ENCODE results near the gene PRSS50. TPM values are rescaled to one million over a fixed set of nuclear protein-coding genes. Genes with fewer than 3 reads are reported as not detected.

The PRSS50 gene
- total RNA-seq, 1 experiment from 2014 or later: not detected

DNA sequence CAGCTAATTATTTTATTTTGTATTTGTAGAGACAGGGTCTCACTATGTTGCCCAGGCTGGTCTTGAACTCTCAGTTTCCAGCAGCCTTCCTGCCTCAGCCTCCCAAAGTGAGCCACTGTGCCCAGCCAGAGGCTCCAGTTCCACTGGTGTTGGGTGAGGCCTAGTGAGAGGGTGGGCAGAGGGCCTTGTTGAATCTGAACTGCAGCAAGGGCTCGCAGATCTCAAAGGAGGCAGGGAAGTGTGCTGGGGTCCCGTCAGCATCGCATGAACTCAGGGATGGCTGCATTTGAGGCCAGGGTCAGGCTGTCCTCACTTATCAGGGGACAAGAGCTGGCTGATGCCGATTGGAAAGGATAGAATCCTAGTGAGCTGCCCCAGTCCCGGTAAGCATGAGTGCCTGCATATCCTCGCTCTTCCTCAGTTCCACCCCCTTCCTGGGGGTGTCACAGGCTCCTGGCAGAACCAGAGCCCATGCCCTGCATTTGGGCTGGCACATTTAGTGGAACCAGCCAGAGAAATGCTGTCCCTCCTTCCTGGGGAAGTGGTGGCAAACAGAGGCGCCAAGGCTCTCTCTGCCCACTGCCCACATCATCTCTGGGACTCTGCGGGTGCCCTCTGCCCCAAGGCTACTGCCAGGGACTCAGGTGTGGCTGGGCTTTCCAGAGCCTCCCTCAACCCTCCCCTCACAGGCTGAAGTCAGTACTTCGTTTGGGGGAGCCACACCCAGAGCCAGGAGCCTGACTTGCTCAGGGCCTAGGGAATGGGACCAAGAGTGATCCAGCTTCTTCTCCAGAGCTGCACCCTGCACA, 48.3 kb downstream of the PRSS50 start:
- H3K9me3 ChIP-seq (ENCODE audit: low read depth, low read length, poor library complexity, severe bottlenecking): no peaks in the 10 kb centered on the region
- ChIA-PET POLR2A (ENCODE audit: low non-redundant PET) (no interaction called here), CTCF (no interaction called here)
- H3K36me3 ChIP-seq (ENCODE audit: insufficient read depth, low read length, poor library complexity, severe bottlenecking): no peaks in the 10 kb centered on the region
- DNase-seq (ENCODE audit: low spot score): no peak
- BruUV-seq (replicated peaks): no TSS peak
- no peak overlapping the region for H3K4me3 ChIP-seq (ENCODE audit: low read depth, low read length, poor library complexity, severe bottlenecking)
- no peaks in the 10 kb centered on the region for H3K4me1 ChIP-seq (ENCODE audit: insufficient read depth, low read length, poor library complexity, severe bottlenecking)
- intact Hi-C loops (cut with micrococcal nuclease; ENCODE audit: unreplicated experiment): no loop called here
- H3K27ac ChIP-seq (ENCODE audit: low read depth, low read length, poor library complexity, severe bottlenecking): no peak overlapping the region
- TF ChIP-seq, protein P1, sequence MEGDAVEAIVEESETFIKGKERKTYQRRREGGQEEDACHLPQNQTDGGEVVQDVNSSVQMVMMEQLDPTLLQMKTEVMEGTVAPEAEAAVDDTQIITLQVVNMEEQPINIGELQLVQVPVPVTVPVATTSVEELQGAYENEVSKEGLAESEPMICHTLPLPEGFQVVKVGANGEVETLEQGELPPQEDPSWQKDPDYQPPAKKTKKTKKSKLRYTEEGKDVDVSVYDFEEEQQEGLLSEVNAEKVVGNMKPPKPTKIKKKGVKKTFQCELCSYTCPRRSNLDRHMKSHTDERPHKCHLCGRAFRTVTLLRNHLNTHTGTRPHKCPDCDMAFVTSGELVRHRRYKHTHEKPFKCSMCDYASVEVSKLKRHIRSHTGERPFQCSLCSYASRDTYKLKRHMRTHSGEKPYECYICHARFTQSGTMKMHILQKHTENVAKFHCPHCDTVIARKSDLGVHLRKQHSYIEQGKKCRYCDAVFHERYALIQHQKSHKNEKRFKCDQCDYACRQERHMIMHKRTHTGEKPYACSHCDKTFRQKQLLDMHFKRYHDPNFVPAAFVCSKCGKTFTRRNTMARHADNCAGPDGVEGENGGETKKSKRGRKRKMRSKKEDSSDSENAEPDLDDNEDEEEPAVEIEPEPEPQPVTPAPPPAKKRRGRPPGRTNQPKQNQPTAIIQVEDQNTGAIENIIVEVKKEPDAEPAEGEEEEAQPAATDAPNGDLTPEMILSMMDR (conservative IDR thresholded peaks at IDR 0.05; ENCODE audit: low read depth, low read length): no peak
- TF ChIP-seq EZH2 (IDR thresholded peaks at IDR 0.05; ENCODE audit: borderline replicate concordance, low read depth, low read length, poor library complexity, severe bottlenecking): no peak
- no peaks in the 10 kb centered on the region for H3K27me3 ChIP-seq (replicated peaks; ENCODE audit: insufficient read depth, low read depth, low read length, poor library complexity)

DNA sequence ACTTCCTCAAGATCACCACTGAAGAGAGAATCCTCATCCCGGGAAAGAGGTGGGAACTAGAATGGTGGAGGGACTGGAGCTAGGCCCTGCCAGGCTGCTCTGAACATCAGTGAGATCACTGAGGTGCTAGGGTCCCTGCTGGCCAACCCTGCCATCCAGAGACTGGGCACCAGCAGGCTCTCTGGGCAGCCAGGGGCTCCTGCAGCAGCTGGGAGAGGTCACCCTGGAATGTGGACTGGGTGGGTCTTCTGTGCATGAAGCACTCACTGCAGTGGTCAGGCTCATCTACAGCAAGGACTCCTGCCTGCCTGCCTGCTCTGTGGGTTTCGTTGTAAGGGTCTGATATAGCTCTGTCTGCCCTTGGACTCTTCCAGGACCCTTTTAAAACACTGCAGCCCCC, 49.1 kb downstream of the PRSS50 start:
- Histone ChIP-seq H3K4me3 (ENCODE audit: low read depth, low read length, poor library complexity, severe bottlenecking) (no peak overlapping the region), H3K9me3 (ENCODE audit: low read depth, low read length, poor library complexity, severe bottlenecking) (no peaks in the 10 kb centered on the region), H3K36me3 (ENCODE audit: insufficient read depth, low read length, poor library complexity, severe bottlenecking) (no peaks in the 10 kb centered on the region), H3K4me1 (ENCODE audit: insufficient read depth, low read length, poor library complexity, severe bottlenecking) (no peaks in the 10 kb centered on the region), H3K27me3 (replicated peaks; ENCODE audit: insufficient read depth, low read depth, low read length, poor library complexity) (no peaks in the 10 kb centered on the region), H3K27ac (ENCODE audit: low read depth, low read length, poor library complexity, severe bottlenecking) (no peak overlapping the region)
- TF ChIP-seq EZH2 (IDR thresholded peaks at IDR 0.05; ENCODE audit: borderline replicate concordance, low read depth, low read length, poor library complexity, severe bottlenecking): no peak
- TF ChIP-seq, protein P1 (conservative IDR thresholded peaks at IDR 0.05; ENCODE audit: low read depth, low read length): no peak
- no peak for DNase-seq (ENCODE audit: low spot score)
- ChIA-PET POLR2A (ENCODE audit: low non-redundant PET) (no interaction called here), CTCF (interaction anchor here (0.7 kb wide), 1 partner anchor 45 kb away, joined by 4 read pairs; no protein-coding TSS in a partner anchor)
- no TSS peak for BruUV-seq (replicated peaks)
- intact Hi-C loops (cut with micrococcal nuclease; ENCODE audit: unreplicated experiment): no loop called here

DNA sequence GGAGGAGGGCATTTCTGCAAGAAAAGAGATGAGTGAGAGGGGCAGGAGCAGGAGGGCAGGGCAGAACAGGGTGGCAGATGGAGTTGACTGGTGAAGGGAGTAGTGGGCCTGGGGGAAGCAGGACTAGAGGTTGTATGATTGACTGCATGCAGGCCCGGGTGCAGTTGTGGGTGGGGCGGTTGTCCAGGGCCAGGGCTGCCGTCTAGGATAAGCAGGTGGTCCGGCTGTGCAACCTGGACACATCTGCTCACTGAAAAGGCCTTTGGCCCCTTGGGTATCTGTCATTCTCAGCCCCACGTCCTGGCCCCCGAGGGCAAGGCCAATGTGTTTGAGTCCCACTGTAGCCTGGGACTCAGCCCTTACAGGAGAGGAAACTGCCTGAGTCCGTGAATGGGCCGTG, 49.6 kb downstream of the PRSS50 start:
- no peak for TF ChIP-seq EZH2 (IDR thresholded peaks at IDR 0.05; ENCODE audit: borderline replicate concordance, low read depth, low read length, poor library complexity, severe bottlenecking)
- TF ChIP-seq, protein P1 (conservative IDR thresholded peaks at IDR 0.05; ENCODE audit: low read depth, low read length): no peak
- H3K4me1 ChIP-seq (ENCODE audit: insufficient read depth, low read length, poor library complexity, severe bottlenecking): no peaks in the 10 kb centered on the region
- ChIA-PET POLR2A (ENCODE audit: low non-redundant PET) (no interaction called here), CTCF (interaction anchor here (0.7 kb wide), 1 partner anchor 46 kb away, joined by 4 read pairs; no protein-coding TSS in a partner anchor)
- H3K9me3 ChIP-seq (ENCODE audit: low read depth, low read length, poor library complexity, severe bottlenecking): no peaks in the 10 kb centered on the region
- no peaks in the 10 kb centered on the region for H3K36me3 ChIP-seq (ENCODE audit: insufficient read depth, low read length, poor library complexity, severe bottlenecking)
- no peak overlapping the region for H3K4me3 ChIP-seq (ENCODE audit: low read depth, low read length, poor library complexity, severe bottlenecking)
- no peak for DNase-seq (ENCODE audit: low spot score)
- intact Hi-C loops (cut with micrococcal nuclease; ENCODE audit: unreplicated experiment): no loop called here
- H3K27ac ChIP-seq (ENCODE audit: low read depth, low read length, poor library complexity, severe bottlenecking): no peak overlapping the region
- H3K27me3 ChIP-seq (replicated peaks; ENCODE audit: insufficient read depth, low read depth, low read length, poor library complexity): no peaks in the 10 kb centered on the region
- BruUV-seq (replicated peaks): no TSS peak
